Measurements from ENCODE around the gene SLC44A1. TPM values are rescaled to one million over a fixed set of nuclear protein-coding genes. Genes with fewer than 3 reads are reported as not detected.

Gene SLC44A1
- total RNA-seq = 10 to 100 TPM; 31.0 to 47.6 TPM

GRCh38 chr9:105244003-105244733, at the start of gene SLC44A1:
Gene SLC44A1, plus strand, starts transcription at chr9:105244651. Its CDS starts 218 bp downstream, at chr9:105244869.

GRCh38 chr9:105447814-105448812, 203.7 kb downstream of the SLC44A1 start, which contains the start of gene FSD1L:
Gene FSD1L, plus strand, starts transcription at chr9:105448034. Its CDS starts 187 bp downstream, at chr9:105448221.

Other genes with a start within 250 kb of the SLC44A1 start
- 1 to 10 TPM; 9.3 to 9.6 TPM for gene FSD1L, start 203.4 kb downstream of the SLC44A1 start, total RNA-seq